Thyroid gland (tissue), 4 donors: ENCODE data around the gene TRPM2. TPM values are rescaled to one million over a fixed set of nuclear protein-coding genes. Genes with fewer than 3 reads are reported as not detected.

Source experiments
- DNase-seq, 2 donors: peaks; one replicate each; pipeline ENCODE4 v3.0.0-alpha.2; 2019
- H3K27ac ChIP-seq, 3 donors: fragments of 200-600 bp; sonication (generic); 1 replicate in 2 of 3; 2 replicates in 1 of 3; pipeline ENCODE4 v1.5.1; 2016 to 2019; ENCODE audit warnings: mild to moderate bottlenecking in 1 of 3, moderate library complexity in 1 of 3
- H3K27me3 ChIP-seq: fragments of 200-600 bp; sonication (generic); one replicate; pipeline ENCODE4 v1.5.1; 2019
- H3K36me3 ChIP-seq, 2 donors: fragments of 200-600 bp; sonication (generic); one replicate each; pipeline ENCODE4 v1.5.1; 2016 to 2019
- H3K4me1 ChIP-seq, 2 donors: fragments of 200-600 bp; sonication (generic); one replicate each; pipeline ENCODE4 v1.5.1; 2017 to 2019
- H3K4me3 ChIP-seq, 3 donors: fragments of 200-600 bp; sonication (generic); replicated peaks in 1 of 3; 1 replicate in 2 of 3; 2 replicates in 1 of 3; pipeline ENCODE4 v1.5.1; 2016; ENCODE audit warnings: mild to moderate bottlenecking in 1 of 3
- H3K9me3 ChIP-seq: fragments of 200-600 bp; sonication (generic); one replicate; pipeline ENCODE4 v1.5.1; 2017
- POLR2A ChIP-seq, 2 donors: fragments of 450-650 bp; IDR thresholded peaks; one replicate each; pipeline ENCODE4 v1.6.1; 2017; ENCODE audit warnings: antibody characterized with exemption in 2 of 2, mild to moderate bottlenecking in 2 of 2, moderate library complexity in 1 of 2
- WGBS, 2 donors: methylation state at CpG; one replicate each; pipeline ENCODE4 v1.1.5; 2017; 5-methylcytosine and 5-hydroxymethylcytosine counted together
- intact Hi-C: fragments of 100-400 bp; cut with DNase I; formaldehyde crosslinking; loops from one replicate; pipeline ENCODE4 v1.15.1; 2023
- total RNA-seq, 4 donors: library from RNA; depleted of rRNA; stranded (reverse); fragments of >200 nt; gene quantifications; one replicate each; pipeline ENCODE4 v1.2.3, GENCODE V29; 2016
- TF ChIP-seq, protein P1 (sequence below), 6 experiments: fragments of 200-600 bp in 3 of 6; fragments of 450-650 bp in 3 of 6; sonication (generic) in 3 of 6; IDR thresholded peaks; one replicate each; pipeline ENCODE4 v1.5.1; 2016 to 2019; ENCODE audit warnings: antibody characterized with exemption in 6 of 6, mild to moderate bottlenecking in 2 of 6, inconsistent platforms in 1 of 6, moderate library complexity in 1 of 6

TRPM2 gene
- total RNA-seq, 4 donors from 2014 or later = 0.67 to 2.6 (median 0.88) TPM

GRCh38 chr21:44317241-44317782 is 36.1 kb upstream of the TRPM2 start:
- Histone ChIP-seq H3K36me3 (peaks cover 22 to 32% of the 10 kb centered on the region in 2 donors), H3K9me3 (no peaks in the 10 kb centered on the region), H3K4me3 (no peak overlapping the region), H3K4me1 (no peaks in the 10 kb centered on the region), H3K27ac (no peak overlapping the region), H3K27me3 (no peaks in the 10 kb centered on the region)
- 90 to 94% methylated on average over 16 to 18 of the region's 19 CpGs for WGBS, 2 donors
- intact Hi-C loops = no loop called here
- no peak for DNase-seq
- TF ChIP-seq POLR2A (IDR thresholded peaks at IDR 0.05) = no peak
- TF ChIP-seq, protein P1, sequence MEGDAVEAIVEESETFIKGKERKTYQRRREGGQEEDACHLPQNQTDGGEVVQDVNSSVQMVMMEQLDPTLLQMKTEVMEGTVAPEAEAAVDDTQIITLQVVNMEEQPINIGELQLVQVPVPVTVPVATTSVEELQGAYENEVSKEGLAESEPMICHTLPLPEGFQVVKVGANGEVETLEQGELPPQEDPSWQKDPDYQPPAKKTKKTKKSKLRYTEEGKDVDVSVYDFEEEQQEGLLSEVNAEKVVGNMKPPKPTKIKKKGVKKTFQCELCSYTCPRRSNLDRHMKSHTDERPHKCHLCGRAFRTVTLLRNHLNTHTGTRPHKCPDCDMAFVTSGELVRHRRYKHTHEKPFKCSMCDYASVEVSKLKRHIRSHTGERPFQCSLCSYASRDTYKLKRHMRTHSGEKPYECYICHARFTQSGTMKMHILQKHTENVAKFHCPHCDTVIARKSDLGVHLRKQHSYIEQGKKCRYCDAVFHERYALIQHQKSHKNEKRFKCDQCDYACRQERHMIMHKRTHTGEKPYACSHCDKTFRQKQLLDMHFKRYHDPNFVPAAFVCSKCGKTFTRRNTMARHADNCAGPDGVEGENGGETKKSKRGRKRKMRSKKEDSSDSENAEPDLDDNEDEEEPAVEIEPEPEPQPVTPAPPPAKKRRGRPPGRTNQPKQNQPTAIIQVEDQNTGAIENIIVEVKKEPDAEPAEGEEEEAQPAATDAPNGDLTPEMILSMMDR (IDR thresholded peaks at IDR 0.05) = no peak

- no peak overlapping the region for H3K27ac ChIP-seq
- intact Hi-C loops = no loop called here
- TF ChIP-seq POLR2A (IDR thresholded peaks at IDR 0.05) = no peak
- TF ChIP-seq, protein P1 (IDR thresholded peaks at IDR 0.05) = no peak
Observed at GRCh38 chr21:44317871-44318270, 35.5 kb upstream of the TRPM2 start.

GRCh38 chr21:44318489-44319285 is 34.7 kb upstream of the TRPM2 start:
- Histone ChIP-seq H3K36me3 (peaks cover 22% of the 10 kb centered on the region in 2 donors), H3K4me1 (no peaks in the 10 kb centered on the region), H3K9me3 (no peaks in the 10 kb centered on the region), H3K27me3 (no peaks in the 10 kb centered on the region), H3K4me3 (no peak overlapping the region), H3K27ac (no peak overlapping the region)
- 95 to 97% methylated on average over 12 of the region's 25 CpGs for WGBS, 2 donors
- TF ChIP-seq, protein P1 (IDR thresholded peaks at IDR 0.05) = no peak
- TF ChIP-seq POLR2A (IDR thresholded peaks at IDR 0.05) = no peak
- intact Hi-C loops = no loop called here
- DNase-seq = no peak

More at GRCh38 chr21:44317871-44318270, 35.5 kb upstream of the TRPM2 start:
- 94 to 95% methylated on average over 3 to 6 of the region's 22 CpGs for WGBS, 2 donors
- H3K36me3 ChIP-seq = peaks cover 23 to 30% of the 10 kb centered on the region in 2 donors
- H3K9me3 ChIP-seq = no peaks in the 10 kb centered on the region
- H3K4me3 ChIP-seq = no peak overlapping the region
- no peak for DNase-seq
- no peaks in the 10 kb centered on the region for H3K4me1 ChIP-seq
- H3K27me3 ChIP-seq = no peaks in the 10 kb centered on the region

GRCh38 chr21:44319407-44320065 is 33.9 kb upstream of the TRPM2 start:
- Histone ChIP-seq H3K27ac (no peak overlapping the region), H3K27me3 (no peaks in the 10 kb centered on the region), H3K36me3 (peaks cover 26 to 27% of the 10 kb centered on the region in 2 donors), H3K4me3 (no peak overlapping the region), H3K9me3 (no peaks in the 10 kb centered on the region), H3K4me1 (no peaks in the 10 kb centered on the region)
- DNase-seq = no peak
- 95 to 98% methylated on average over 22 to 24 of the region's 35 CpGs for WGBS, 2 donors
- TF ChIP-seq, protein P1 (IDR thresholded peaks at IDR 0.05) = no peak
- TF ChIP-seq POLR2A (IDR thresholded peaks at IDR 0.05) = no peak
- intact Hi-C loops = no loop called here

DNA sequence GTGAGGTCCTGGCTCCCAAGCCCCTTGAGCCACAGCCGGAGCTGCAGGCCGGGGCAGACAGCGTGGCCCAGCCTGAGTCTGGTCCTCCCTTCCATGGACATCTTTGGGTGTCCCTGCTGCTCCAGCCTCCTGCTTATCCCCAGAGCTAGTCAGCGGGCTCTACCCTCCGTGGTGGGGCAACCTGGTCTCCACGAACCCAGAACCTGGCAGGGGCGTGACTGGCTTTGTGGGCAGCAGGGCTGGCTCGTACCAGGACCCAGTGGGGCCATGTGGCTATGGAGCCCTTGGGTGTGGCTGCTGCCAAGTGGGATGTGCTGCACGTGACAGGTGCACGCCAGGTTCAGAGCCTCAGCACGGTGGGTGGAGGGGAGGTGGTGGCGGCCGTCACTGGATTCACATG is 32.6 kb upstream of the TRPM2 start:
- Histone ChIP-seq H3K27ac (no peak overlapping the region), H3K36me3 (peaks cover 37 to 40% of the 10 kb centered on the region in 2 donors), H3K27me3 (no peaks in the 10 kb centered on the region), H3K4me1 (no peaks in the 10 kb centered on the region), H3K4me3 (no peak overlapping the region), H3K9me3 (no peaks in the 10 kb centered on the region)
- DNase-seq = no peak
- intact Hi-C loops = no loop called here
- TF ChIP-seq POLR2A (IDR thresholded peaks at IDR 0.05) = no peak
- TF ChIP-seq, protein P1 (IDR thresholded peaks at IDR 0.05) = no peak
- 90 to 94% methylated on average over 6 to 8 of the region's 13 CpGs for WGBS, 2 donors
